SK-N-SH (cell line): Measurements from ENCODE around the gene KLK3. TPM values are rescaled to one million over a fixed set of nuclear protein-coding genes. Genes with fewer than 3 reads are reported as not detected.

Source experiments
- CTCF ChIA-PET: fragments of 300-600, 350-600 bp; formaldehyde crosslinking; extraction: SDS; loops from one replicate; lab custom pipeline; 2021; lab: Yijun Ruan, JAX
- POLR2A ChIA-PET: fragments of 350-600 bp; sonication (Branson Sonifier 250); formaldehyde crosslinking; extraction: SDS; loops from one replicate; lab custom pipeline; 2020; ENCODE audit warnings: antibody characterized with exemption, inconsistent platforms; lab: Yijun Ruan, JAX
- DNase-seq: peaks from one replicate; pipeline ENCODE4 v3.0.0; 2012
- H2AFZ ChIP-seq: fragments of 200-600 bp; sonication (generic); 2 replicates; pipeline ENCODE4 v1.8.1; 2016; ENCODE audit warnings: antibody characterized with exemption, mild to moderate bottlenecking, low read depth
- H3F3A ChIP-seq: fragments of 200-600 bp; sonication (generic); replicated peaks from 2 replicates; pipeline ENCODE3; 2016; ENCODE audit warnings: antibody characterized with exemption, mild to moderate bottlenecking; ENCODE audit not compliant: insufficient read depth
- H3K27ac ChIP-seq, 2 experiments: fragments of 200-500 bp in 1 of 2; fragments of 200-600 bp in 1 of 2; sonication (Bioruptor generic) in 1 of 2; sonication (generic), shearing (Covaris generic) in 1 of 2; 2 replicates each; pipeline versions ENCODE4 v1.5.1 to v1.6.1; 2014 to 2016; ENCODE audit warnings: low read depth in 2 of 2, inconsistent platforms in 1 of 2, low read length in 1 of 2, mild to moderate bottlenecking in 1 of 2, mixed read lengths in 1 of 2
- H3K27me3 ChIP-seq: fragments of 200-600 bp; sonication (generic), shearing (Covaris generic); 2 replicates; pipeline ENCODE4 v1.6.1; 2016; ENCODE audit warnings: mixed run types; ENCODE audit not compliant: insufficient read depth
- H3K36me3 ChIP-seq, 2 experiments: fragments of 200-500 bp in 1 of 2; fragments of 200-600 bp in 1 of 2; sonication (Bioruptor generic) in 1 of 2; sonication (generic) in 1 of 2; replicated peaks in 1 of 2; 2 replicates each; pipeline versions ENCODE3 to v1.5.1; 2014 to 2016; ENCODE audit warnings: low read length in 1 of 2, mild to moderate bottlenecking in 1 of 2; ENCODE audit not compliant: insufficient read depth in 2 of 2, control insufficient read depth in 1 of 2
- H3K4me1 ChIP-seq, 2 experiments: fragments of 200-500 bp in 1 of 2; fragments of 200-600 bp in 1 of 2; sonication (Bioruptor generic) in 1 of 2; sonication (generic), shearing (Covaris generic) in 1 of 2; 2 replicates each; pipeline versions ENCODE4 v1.5.1 to v1.6.1; 2014 to 2016; ENCODE audit warnings: low read depth in 1 of 2, low read length in 1 of 2, mixed run types in 1 of 2; ENCODE audit not compliant: insufficient read depth in 2 of 2, control insufficient read depth in 1 of 2
- H3K4me2 ChIP-seq: fragments of 200-600 bp; sonication (generic), shearing (Covaris generic); 2 replicates; pipeline ENCODE4 v1.6.1; 2017; ENCODE audit warnings: mixed run types
- H3K4me3 ChIP-seq, 2 experiments: fragments of 200-500 bp in 1 of 2; fragments of 200-600 bp in 1 of 2; sonication (Bioruptor generic) in 1 of 2; sonication (generic), shearing (Covaris generic) in 1 of 2; 2 replicates each; pipeline versions ENCODE4 v1.5.1 to v1.8.1; 2014 to 2016; ENCODE audit warnings: low read depth in 2 of 2, inconsistent platforms in 1 of 2, low read length in 1 of 2, mild to moderate bottlenecking in 1 of 2, mixed read lengths in 1 of 2, moderate library complexity in 1 of 2
- H3K79me2 ChIP-seq: fragments of 200-600 bp; sonication (generic); 2 replicates; pipeline ENCODE4 v1.8.1; 2017; ENCODE audit warnings: mild to moderate bottlenecking; ENCODE audit not compliant: insufficient read depth
- H3K9ac ChIP-seq: fragments of 200-600 bp; sonication (generic); 2 replicates; pipeline ENCODE4 v1.6.1; 2017; ENCODE audit warnings: mixed run types
- H3K9me2 ChIP-seq: fragments of 200-600 bp; sonication (generic); 2 replicates; pipeline ENCODE4 v1.6.1; 2017; ENCODE audit warnings: mixed run types
- H3K9me3 ChIP-seq: fragments of 200-600 bp; sonication (generic); 2 replicates; pipeline ENCODE4 v1.6.1; 2017; ENCODE audit warnings: mixed run types, mild to moderate bottlenecking, moderate library complexity
- H4K20me1 ChIP-seq: fragments of 200-600 bp; sonication (generic); 2 replicates; pipeline ENCODE4 v1.6.1; 2017; ENCODE audit warnings: mild to moderate bottlenecking, mixed run types; ENCODE audit not compliant: insufficient read depth
- CHD2 ChIP-seq: fragments of 150-350 bp; IDR thresholded peaks from 2 replicates; pipeline ENCODE4 v1.6.1; 2018; ENCODE audit warnings: low read length; ENCODE audit not compliant: partially characterized antibody
- CTCF ChIP-seq: fragments of 200-600 bp; sonication (generic); IDR thresholded peaks from 2 replicates; pipeline ENCODE4 v1.6.1; 2017; ENCODE audit warnings: antibody characterized with exemption, mild to moderate bottlenecking, moderate library complexity
- ELF1 ChIP-seq: IDR thresholded peaks from 2 replicates; pipeline ENCODE4 v1.4.0; 2012
- EZH2phosphoT487 ChIP-seq: fragments of 200-600 bp; sonication (generic); IDR thresholded peaks from 2 replicates; pipeline ENCODE4 v1.6.1; 2017; ENCODE audit warnings: low read depth, mixed run types, mild to moderate bottlenecking, antibody characterized with exemption, moderate library complexity, borderline replicate concordance
- FOSL2 ChIP-seq: IDR thresholded peaks from 2 replicates; pipeline ENCODE4 v1.4.0; 2012; ENCODE audit warnings: low read depth, mild to moderate bottlenecking, moderate library complexity, borderline replicate concordance
- FOXJ3 ChIP-seq: sonication (generic); formaldehyde crosslinking; IDR thresholded peaks from 2 replicates; pipeline ENCODE4 v1.5.1; 2020; ENCODE audit warnings: mild to moderate bottlenecking, missing genetic modification reagents
- GATA2 ChIP-seq: sonication (generic); formaldehyde crosslinking; IDR thresholded peaks from 2 replicates; pipeline ENCODE4 v1.5.0; 2020; ENCODE audit warnings: mild to moderate bottlenecking, missing genetic modification reagents
- JUND ChIP-seq: IDR thresholded peaks from 2 replicates; pipeline ENCODE4 v1.4.0; 2012
- MEF2A ChIP-seq: IDR thresholded peaks from 2 replicates; pipeline ENCODE4 v1.4.0; 2012; ENCODE audit warnings: low read depth, borderline replicate concordance
- MXI1 ChIP-seq: IDR thresholded peaks from 2 replicates; pipeline ENCODE4 v1.6.1; 2012; ENCODE audit warnings: mild to moderate bottlenecking, low read depth, low read length, improper control_type of control experiment
- NFIC ChIP-seq: IDR thresholded peaks from 2 replicates; pipeline ENCODE4 v1.4.0; 2012; ENCODE audit warnings: borderline replicate concordance
- NRF1 ChIP-seq: IDR thresholded peaks from 2 replicates; pipeline ENCODE4 v1.6.1; 2012; ENCODE audit warnings: low read depth, mild to moderate bottlenecking, low read length
- PBX3 ChIP-seq: IDR thresholded peaks from 2 replicates; pipeline ENCODE4; 2012
- SIN3A ChIP-seq: IDR thresholded peaks from 2 replicates; pipeline ENCODE4 v1.6.1; 2012; ENCODE audit warnings: low read depth, mild to moderate bottlenecking, low read length, moderate library complexity, borderline replicate concordance
- SMC3 ChIP-seq: IDR thresholded peaks from 2 replicates; pipeline ENCODE4 v1.6.1; 2012; ENCODE audit warnings: low read depth, low read length, improper control_type of control experiment
- TAF1 ChIP-seq: IDR thresholded peaks from 2 replicates; pipeline ENCODE4 v1.6.1; 2012; ENCODE audit warnings: low read depth, mild to moderate bottlenecking, low read length, moderate library complexity, borderline replicate concordance
- USF1 ChIP-seq: IDR thresholded peaks from 2 replicates; pipeline ENCODE4 v1.4.0; 2012; ENCODE audit warnings: low read depth, borderline replicate concordance
- YY1 ChIP-seq: IDR thresholded peaks from 2 replicates; pipeline ENCODE4 v1.4.0; 2012; ENCODE audit warnings: low read depth, mild to moderate bottlenecking
- ZBTB33 ChIP-seq: IDR thresholded peaks from 2 replicates; pipeline ENCODE4 v1.4.0; 2012; ENCODE audit warnings: low read depth, borderline replicate concordance
- WGBS: methylation state at CpG from one replicate; pipeline ENCODE4 v1.1.6; 2017; ENCODE audit warnings: low lambda C conversion rate; 5-methylcytosine and 5-hydroxymethylcytosine counted together
- polyA plus RNA-seq, 3 experiments: library from polyadenylated mRNA; depleted of rRNA; stranded (reverse); fragments of >200 nt; gene quantifications; 2 replicates each; pipeline ENCODE4 v1.2.3, GENCODE V29; 2012

The KLK3 gene
- polyA plus RNA-seq, 1 of the 3 experiments (the other 2 are of a cell fraction) = not detected

GRCh38 chr19:50821622-50822021 is 33.1 kb upstream of the KLK3 start:
- no peak for DNase-seq
- WGBS = 21% methylated on average over 4 of the region's 8 CpGs
- CTCF ChIA-PET = interaction anchor here (1.4 kb wide), 1 partner anchor 18 kb away, joined by 4 read pairs; no protein-coding TSS in a partner anchor

More at GRCh38 chr19:50821622-50822021, 33.1 kb upstream of the KLK3 start:
- H3K4me3 ChIP-seq = no peak overlapping the region
- H3K9ac ChIP-seq = no peak overlapping the region
- no peak overlapping the region for H2AFZ ChIP-seq
- TF ChIP-seq YY1 (no peak), USF1 (no peak), TAF1 (no peak), EZH2phosphoT487 (no peak), CHD2 (no peak), ZBTB33 (no peak), NFIC (no peak), MXI1 (no peak), JUND (no peak), SMC3 (no peak), MEF2A (no peak), GATA2 (CRISPR knock-in tag) (no peak), FOSL2 (no peak), NRF1 (no peak), CTCF (no peak), SIN3A (no peak), PBX3 (no peak), ELF1 (no peak), FOXJ3 (CRISPR knock-in tag) (no peak)
- TF ChIP-seq, all 33 proteins: peak for 0
- H3K4me1 ChIP-seq = peaks cover 0 to 5% of the 10 kb centered on the region in 2 experiments; a peak in 1 of 4 replicates
- no peak overlapping the region for H3K4me2 ChIP-seq
- H4K20me1 ChIP-seq = no peaks in the 10 kb centered on the region
- POLR2A ChIA-PET = interaction anchor here (0.8 to 1.9 kb wide), 2 partner anchors 18 to 22 kb away, joined by 3 to 4 read pairs; no protein-coding TSS in a partner anchor
- no peaks in the 10 kb centered on the region for H3K79me2 ChIP-seq
- H3K27ac ChIP-seq = no peak overlapping the region
- H3F3A ChIP-seq = no peaks in the 10 kb centered on the region
- no peaks in the 10 kb centered on the region for H3K9me3 ChIP-seq
- H3K36me3 ChIP-seq = no peaks in the 10 kb centered on the region
- no peaks in the 10 kb centered on the region for H3K9me2 ChIP-seq
- H3K27me3 ChIP-seq = peaks cover 50% of the 10 kb centered on the region
